NCI-H2171 treated with DMSO at 0.1 percent for 48 hours (cell line): ENCODE measurements around the gene CEP128.

Experiments used
- DNase-seq: peaks from one replicate; lab custom pipeline; 2025; lab: John Stamatoyannopoulos, UW

Gene CEP128

DNA sequence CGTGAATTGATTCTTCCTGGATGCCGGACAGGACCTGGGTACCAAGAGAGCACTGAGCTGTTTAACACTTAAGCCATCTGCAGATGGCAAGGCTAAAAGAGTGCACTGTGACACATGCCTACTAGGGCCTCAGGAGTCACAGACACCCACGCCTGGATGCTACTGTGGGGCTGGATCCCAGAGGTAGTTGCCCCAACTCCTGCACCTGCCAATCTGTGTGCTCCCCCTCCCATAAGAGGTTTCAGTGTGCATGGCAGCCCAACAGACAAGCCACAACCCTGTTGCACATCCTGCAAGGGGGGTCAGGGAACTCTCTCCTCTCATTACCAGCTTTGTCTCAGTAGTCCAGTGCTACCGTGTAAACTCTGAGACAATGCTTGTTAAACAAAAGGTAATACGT, 169.0 kb downstream of the CEP128 start:
- DNase-seq: no peak

DNA sequence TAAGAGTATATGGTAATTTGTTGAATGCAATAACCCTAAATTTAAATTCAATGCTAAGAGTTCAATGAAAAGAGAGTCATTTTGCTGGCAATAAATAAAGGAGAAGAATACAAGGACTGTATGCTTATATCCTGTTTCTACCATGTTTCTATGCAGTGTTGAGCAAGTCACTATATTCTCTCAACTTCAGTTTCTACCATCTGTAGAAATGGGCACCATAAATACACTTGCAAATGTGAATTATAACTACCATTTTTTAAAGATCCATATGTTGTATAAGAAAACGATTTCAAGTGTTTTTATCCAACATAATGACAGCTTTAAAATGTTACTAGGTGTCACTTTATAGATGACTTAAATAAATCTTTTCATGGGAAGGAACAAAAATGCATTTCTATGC, 170.3 kb downstream of the CEP128 start:
- no peak for DNase-seq

DNA sequence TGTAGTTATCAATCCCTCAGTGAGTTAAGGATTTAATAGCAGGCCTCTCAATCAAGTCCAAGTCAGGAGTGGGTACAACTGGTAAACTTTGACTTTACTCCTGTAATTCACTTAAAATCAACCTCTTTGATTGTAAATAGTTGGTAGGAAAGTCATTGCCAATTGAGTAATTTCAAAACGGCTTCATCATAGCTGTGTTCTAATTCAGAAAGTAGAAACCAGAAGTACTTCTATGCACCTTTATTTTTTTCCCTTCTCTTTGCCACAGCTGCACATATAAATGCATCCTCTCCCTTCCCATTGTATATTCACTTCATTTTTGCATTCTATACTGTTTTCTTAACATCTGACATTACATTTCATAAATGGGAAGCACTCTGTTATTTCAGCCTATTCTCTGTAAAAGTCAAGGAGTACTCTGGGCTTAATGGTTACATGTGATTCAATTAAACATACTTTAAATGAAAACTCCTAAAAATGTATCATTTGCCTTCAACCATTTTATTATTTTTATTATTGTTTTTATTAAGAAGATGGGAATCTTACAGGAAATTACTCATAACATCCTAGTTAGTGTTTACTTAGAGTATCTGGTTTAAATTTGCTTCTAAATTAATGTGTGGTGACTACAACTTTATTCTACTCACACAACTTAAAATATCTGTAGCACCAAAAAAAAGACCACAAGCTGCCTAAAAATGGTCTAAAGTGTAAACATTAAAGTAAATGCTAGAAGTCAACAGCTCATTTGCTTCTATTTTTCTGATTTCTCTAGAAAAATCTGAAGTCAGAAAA, 171.2 kb downstream of the CEP128 start:
- no peak for DNase-seq

DNA sequence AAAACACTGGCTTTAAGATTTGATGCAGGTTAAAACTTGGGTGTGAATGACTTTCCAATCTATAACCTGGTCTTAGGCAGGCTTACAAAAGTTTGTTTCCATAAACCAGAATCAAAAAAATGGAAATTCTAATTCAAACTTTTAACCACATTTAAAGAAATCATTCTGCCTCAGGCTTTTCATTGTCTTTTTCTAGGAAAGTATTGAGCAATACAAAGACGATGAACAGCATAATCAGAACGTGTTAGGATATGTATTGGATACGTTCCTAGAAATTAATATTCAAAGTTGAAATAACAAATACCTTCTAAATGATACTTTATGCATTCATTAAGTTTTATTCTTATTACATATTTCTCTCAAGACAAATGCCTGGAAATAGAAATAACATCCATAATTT, 172.9 kb downstream of the CEP128 start:
- DNase-seq: no peak

DNA sequence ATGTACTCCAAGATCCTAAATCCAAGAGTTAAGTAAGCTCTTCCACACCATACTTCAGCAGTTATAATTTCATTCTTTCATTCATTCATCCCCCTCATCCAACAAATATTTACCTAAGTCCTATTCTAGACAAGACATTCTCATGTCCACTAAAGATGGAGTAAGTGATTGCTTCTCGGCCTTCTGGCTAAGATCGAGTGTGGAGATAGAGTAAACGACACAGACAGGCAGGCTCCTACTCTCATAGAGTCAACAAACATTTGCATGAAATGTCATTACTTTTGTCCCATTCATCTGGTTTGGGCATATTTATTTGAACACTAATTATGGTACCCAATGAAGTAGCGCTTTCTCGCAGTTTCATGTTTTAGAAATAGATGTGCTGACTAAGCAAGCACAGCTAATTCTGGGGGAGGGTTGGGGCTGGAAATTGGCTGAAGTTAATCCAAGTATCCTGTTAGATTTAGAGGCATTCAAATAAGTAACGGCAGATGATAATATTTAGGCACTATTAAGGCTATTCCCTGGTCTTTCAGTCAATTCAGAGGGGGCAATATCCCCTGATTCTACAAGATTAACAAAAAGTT, 176.5 kb downstream of the CEP128 start:
- DNase-seq: no peak

DNA sequence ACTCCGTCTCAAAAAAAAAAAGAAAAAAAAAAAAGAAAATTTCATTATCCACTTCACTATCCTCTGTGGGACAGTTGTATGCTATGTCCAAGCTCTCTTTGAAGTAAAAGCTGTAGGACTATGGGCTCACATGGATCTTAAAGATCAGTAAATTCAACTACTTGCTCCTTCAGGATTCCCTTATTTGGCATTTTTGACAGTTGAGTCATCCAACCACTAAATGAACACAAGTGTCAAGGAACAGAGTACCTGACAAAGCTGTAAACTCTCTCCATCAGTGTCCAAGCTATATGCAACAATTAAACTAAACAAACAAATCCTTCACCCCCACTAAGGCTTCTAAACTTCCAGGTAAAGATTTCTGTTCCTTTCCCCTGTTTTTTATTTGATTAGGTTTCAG, 177.0 kb downstream of the CEP128 start:
- no peak for DNase-seq

DNA sequence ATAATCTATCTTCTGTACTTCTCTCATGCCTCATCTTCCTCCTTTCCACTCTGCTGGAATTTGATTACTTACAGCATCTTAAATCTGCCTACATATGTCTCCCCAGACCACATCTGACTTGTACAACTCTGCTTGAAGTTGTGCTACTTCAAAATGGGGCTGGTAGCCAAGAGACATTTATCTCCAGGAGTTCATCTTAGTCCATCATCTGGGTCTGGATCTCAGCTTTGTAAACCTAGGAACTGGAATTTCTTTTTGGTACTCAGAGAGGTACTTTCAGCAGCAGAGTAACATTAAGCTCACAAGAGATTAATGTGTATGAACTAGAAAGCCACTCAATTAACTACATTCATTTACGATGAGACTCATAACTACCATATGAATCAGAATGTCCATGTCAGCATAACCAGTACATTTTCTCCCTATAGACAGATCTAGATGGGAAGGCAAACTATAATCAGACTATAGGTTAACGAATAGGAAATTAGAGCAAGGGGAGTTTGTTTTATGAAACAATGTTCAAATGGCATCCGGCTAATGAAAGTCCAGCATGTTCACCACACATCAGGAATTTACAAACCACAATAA, 178.8 kb downstream of the CEP128 start:
- DNase-seq: no peak

DNA sequence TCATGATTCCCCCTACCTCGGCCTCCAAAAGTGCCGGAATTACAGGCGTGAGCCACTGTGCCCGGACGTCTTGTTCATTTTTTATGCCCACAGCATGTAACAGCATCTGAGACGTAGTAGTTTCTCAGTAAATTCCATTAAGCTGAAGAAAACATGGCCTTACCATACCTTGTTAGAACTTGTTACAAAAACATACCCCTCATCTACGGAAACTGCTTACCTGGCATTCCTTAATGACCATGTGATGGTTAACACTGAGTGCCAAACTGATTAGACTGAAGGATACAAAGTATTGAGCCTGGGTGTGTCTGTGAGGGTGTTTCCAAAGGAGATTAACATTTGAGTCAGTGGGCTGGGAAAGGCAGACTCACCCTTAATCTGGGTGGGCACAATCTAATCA, 186.8 kb downstream of the CEP128 start:
- DNase-seq: no peak

DNA sequence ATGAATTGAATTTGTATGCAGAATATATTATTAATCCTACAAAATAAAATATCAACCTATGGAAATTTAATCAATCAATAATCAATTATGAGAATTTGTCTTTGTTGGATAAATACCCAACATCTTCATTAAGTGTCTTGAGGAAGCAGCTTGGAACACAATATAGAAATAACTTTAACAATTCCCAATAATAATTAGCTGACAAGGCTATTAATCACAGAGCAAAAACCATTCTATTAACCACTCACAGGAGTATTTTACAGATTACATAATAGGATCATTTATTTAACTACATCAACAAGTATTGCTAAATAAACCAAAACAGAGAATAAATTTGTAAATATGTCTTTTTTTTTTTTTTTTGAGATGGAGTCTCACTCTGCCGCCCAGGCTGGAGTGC, 190.3 kb downstream of the CEP128 start:
- no peak for DNase-seq

DNA sequence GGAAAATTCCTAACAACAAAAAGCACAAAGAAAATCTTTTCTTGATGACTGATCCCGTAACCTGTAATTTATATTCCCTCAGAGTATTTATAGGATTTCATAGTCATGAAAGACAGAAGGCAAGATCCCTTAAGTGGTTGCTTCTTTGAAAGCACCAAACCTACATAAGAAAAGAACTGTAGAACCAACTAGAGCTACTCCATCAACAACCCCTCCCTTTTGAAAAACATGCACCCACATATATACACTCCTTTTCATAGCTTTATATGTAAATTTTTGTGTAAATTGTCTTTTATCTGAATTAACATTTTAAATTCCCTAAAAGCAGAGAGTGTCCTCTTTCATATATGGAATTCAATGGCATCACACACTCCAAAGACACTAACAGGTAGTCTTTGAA, 215.3 kb downstream of the CEP128 start:
- DNase-seq: no peak

DNA sequence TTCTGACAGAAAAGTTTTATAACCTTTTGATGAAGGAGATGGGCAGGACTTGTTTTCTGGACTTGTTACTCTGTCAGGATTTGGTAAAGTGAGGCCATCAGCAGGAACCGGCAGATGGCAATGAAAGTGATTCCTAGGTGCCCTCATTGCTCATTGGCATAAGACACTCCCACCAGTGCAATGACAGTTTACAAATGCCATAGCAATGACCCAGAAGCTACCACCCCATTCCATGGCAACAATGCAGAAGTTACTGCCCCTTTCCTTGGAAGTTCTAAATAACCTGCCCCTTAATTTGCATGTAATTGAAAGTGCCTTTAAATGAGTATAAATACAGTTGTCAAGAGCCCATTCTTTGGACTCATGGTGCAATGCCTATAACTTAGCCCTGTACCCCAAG, 222.6 kb downstream of the CEP128 start:
- no peak for DNase-seq

DNA sequence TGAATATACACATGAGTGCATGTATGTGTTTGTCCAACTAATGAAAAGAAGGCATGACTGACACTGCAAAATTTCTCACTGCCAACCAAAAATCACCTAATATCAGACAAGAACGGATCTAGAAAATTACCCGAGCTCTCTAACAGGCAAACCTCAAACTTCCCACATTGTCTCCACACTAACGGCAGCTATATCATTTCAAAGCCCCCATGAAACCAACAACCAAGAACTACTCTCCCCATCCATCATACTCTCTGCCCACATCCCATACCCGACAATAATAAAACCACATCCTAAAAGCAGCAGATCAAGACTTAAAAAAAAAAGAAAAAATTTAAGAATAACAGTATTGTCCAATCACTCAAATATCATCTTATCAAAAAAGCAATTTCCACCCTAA, 227.1 kb downstream of the CEP128 start:
- DNase-seq: no peak

DNA sequence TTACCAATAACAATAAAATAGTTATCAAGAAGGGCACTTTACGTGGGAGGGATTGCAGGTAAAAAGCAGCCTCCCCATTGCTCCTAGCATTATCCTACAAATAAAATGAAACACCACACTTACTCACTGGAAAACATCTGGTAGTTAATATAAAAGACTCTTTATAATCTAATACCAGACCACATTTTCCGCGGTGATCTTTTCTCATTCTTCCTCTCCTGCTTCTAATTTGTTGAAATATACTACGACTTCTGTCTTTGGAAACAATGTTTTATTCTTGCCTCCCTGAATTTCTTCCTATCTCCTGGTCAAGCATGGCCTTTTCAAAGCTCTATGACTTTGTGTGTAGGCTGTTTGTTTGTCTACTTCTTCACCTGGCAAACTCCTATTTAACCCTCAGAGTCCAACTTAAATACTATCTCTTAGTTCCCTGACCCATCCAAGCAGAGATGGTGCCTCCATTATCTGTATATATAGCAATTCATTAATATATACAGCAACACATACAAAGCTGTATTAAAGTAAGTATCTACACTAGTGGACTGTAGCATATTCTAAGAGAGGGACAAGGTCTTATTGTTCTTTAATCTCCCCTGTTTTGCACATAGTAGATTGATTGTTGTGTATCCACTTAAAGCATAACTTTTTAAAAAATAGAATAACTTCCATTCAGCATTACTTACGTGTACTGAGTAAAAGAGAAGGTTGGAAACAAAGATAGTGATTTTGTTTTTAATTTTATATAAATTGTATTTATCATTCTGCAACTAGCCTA, 228.3 kb downstream of the CEP128 start:
- no peak for DNase-seq

DNA sequence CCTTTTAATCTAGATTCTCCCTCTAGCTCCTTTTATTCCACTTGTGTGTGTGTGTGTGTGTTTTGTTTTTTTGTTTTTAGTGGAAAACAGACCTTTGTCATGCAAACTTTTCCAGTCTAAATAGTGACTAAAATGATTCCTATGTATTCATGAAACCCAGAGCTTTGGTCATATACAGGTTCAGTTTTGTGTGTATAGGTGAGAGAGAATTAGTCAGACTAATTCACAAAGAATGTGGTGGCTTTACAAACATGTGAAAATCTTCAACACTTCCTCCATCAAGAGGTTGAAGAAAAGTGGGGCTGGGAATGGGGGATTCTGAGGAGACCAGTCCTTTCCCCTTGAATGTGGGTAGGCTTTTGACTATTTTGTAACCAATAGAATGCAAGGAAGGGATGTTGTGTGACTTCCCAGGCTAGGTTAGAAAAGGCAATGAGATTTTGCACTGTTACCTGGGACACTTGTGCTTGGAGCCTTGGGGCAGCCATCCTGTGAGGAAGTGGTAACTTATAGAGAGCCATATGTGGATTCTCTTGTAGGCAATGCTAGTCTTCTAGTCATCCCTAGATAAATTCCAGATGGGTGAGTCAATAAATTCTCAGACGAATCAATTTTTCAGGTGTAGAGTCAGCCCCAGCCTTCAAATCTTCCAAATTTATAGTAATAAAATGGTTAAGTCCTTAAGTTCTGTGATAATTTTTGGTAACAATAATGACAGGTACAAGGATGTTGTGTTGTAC, 236.1 kb downstream of the CEP128 start:
- DNase-seq: no peak

DNA sequence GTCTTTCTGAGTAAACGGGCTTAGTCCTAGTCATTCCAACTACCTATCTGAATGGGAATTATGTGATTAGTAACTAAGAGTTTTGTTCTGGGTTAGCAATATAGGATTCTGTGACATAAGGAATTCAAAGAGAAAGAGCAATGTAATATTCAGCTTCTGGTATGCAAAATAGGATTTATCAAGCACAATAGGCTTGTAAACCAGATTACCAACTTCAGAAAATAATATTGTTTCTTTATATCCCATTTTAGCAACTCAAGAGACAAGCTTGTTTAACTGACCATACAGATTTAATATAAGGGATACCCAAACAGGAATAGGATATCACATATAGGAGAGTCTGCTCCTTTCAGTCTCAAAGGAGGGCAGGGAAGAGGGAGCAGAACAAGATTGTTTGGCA, 240.9 kb downstream of the CEP128 start:
- no peak for DNase-seq

DNA sequence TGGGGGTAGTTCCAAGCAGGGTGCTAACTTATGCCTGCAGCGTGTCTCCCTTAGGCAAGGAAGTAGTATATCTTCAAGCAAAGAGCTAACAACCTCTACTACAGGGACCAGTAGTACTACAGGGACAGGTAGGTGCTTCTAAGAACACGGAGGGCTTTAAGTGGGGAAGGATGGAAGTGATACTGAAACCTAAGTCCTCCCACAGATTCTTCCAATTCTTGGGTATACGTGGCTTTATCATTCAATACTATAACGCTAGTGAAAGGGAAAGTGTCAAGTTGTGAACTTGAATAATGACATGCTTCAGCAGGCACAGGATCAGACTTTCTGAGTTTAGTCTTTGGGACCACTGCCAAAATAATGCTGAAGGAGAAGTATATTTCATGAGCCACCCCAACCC, 241.7 kb downstream of the CEP128 start:
- DNase-seq: no peak

DNA sequence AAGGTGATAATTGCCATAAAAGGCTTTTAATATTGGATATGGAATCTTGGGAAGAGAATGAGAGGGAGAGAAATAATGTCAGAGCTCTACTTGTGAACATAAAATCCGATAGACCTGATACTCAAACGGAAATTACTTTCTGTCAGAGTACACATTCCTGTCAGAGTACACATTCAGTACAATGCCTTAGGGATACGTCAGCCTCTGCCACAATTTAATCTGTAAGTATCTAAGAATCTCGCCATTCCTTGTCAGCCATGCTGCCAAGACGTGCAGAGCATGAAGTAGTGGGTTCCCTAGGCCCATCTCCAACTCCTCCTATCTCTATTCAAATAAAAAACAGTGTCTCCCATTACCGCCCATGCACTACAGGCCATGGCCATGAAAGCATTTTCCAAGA, 242.6 kb downstream of the CEP128 start:
- DNase-seq: no peak

DNA sequence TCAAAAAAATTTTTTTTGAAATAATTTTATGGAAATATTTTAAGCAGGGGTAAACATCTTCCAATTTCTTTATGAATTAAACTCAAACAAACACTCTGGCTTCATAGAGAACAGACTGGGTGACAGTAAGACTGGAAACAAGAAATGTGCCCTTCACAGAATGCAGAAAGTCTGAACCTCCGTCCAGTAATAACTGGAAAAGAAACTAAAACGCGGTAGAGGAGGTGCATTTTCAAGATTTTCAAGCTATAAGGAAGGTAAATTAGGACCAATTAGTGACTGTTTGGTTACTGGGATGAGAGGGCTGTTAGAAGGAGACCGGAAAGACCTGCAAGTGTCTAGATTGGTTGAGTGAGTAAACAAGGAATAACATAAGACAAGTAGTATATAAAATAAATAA, 245.7 kb downstream of the CEP128 start:
- no peak for DNase-seq

DNA sequence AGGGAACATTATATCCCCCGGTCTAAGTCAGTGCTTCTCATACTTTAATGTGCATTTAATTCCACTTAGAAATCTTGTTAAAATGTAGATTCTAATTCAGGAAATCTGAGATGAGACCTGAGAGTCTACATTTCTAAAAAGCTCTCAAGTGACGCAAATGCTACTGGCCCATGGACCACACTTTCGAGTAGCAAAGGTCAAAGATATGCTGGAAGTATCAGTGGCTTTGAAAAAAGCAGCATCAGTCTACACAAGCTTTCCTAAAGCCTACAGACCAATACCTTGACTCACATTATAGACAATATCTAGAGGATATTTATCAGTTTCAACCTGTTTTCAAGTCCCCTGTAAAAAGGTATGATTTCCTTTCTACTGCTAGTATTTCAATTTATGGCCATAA, 248.6 kb downstream of the CEP128 start:
- DNase-seq: no peak

DNA sequence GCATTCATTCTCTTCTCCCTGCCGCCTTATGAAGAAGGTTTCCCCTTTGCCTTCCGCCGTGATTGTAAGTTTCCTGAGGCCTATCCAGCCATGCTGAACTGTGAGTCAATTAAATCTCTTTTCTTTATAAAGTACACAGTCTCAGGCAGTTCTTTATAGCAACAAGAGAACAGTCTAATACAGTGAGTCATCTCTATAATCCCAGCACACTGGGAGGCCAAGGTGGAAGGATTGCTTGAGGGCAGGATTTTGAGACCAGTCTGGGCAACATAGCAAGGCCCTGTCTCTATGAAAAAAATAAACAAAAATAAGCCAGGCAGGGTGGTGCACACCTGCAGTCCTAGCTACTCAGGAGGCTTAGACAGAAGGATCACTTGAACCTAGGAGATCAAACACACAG, 259.9 kb downstream of the CEP128 start:
- no peak for DNase-seq

DNA sequence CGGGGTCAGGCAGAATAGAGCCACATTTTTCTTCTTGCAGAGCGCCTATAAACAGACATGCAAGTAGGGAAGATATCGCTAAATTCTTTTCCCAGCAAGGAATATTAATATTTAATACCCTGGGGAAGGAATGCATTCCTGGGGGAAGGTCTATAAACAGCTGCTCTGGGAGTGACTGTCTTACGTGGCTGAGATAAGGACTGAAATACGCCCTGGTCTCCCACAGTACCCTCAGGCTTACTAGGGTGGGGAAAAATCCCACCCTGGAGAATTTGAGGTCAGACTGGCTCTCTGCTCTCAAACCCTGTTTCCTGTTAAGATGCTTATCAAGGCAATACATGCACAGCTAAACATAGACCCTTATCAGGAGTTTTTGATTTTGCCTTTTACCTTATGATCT, 262.3 kb downstream of the CEP128 start:
- no peak for DNase-seq

DNA sequence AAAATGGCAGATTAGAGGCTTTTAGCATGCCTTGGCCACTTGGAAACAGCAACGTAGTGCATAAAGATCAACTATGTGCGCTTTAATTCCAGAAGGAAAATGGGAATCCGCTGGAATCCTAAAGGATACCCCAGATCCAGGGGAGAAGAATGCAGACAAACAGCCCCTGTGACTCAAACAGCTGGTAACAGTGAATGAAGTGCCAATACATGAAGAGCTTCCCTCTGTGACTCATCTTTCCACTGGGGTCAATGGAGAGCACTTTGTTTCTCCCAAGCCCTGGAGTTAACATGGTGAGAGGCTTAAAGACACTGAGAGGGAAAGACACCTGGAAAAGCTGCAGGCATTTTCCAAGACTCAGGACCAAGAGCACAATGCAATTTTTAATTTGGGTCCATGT, 263.1 kb downstream of the CEP128 start:
- no peak for DNase-seq
